NCI-H460 (cell line): ENCODE results near the gene OTOF. TPM values are rescaled to one million over a fixed set of nuclear protein-coding genes. Genes with fewer than 3 reads are reported as not detected.

Experiments used
- DNase-seq: peaks from one replicate; pipeline ENCODE4 v3.0.0-alpha.2; 2016; ENCODE audit warnings: low read depth; ENCODE audit errors: extremely low read depth
- polyA plus RNA-seq: library from polyadenylated mRNA; depleted of rRNA; stranded (reverse); fragments of >200 nt; gene quantifications from 2 replicates; pipeline ENCODE4 v1.2.3, GENCODE V29; 2014; cell fraction: nucleus; rRNA removed
- total RNA-seq: library from RNA; depleted of rRNA; stranded (reverse); fragments of >200 nt; shearing (Covaris generic); gene quantifications from 2 replicates; pipeline ENCODE4 v1.2.3, GENCODE V29; 2014; rRNA removed

OTOF gene
- total RNA-seq = not detected in 2 replicates
- 0.26 and 0.47 TPM in 2 replicates for polyA plus RNA-seq

GRCh38 chr2:26477911-26478253, at the start of gene OTOF:
OTOF (minus strand) TSS chr2:26478124.
- no peak for DNase-seq

GRCh38 chr2:26526589-26526988, 48.7 kb upstream of the OTOF start:
- no peak for DNase-seq

- no peak for DNase-seq
Measured at GRCh38 chr2:26526105-26526504, 48.2 kb upstream of the OTOF start.

GRCh38 chr2:26523750-26524149, 45.8 kb upstream of the OTOF start:
- DNase-seq = no peak

- no peak for DNase-seq
Measured at GRCh38 chr2:26522751-26523171, 44.8 kb upstream of the OTOF start.

GRCh38 chr2:26522325-26522724, 44.4 kb upstream of the OTOF start:
- DNase-seq = no peak

- no peak for DNase-seq
Measured at GRCh38 chr2:26521913-26522180, 43.9 kb upstream of the OTOF start.

- DNase-seq = peak; percentile 28
Measured at GRCh38 chr2:26521054-26521912, 43.4 kb upstream of the OTOF start.

GRCh38 chr2:26520148-26520449, 42.2 kb upstream of the OTOF start:
- no peak for DNase-seq

- no peak for DNase-seq
Measured at GRCh38 chr2:26519396-26520147, 41.6 kb upstream of the OTOF start.

GRCh38 chr2:26516781-26517180, 38.9 kb upstream of the OTOF start:
- DNase-seq = no peak

- DNase-seq = no peak
Measured at GRCh38 chr2:26516246-26516645, 38.3 kb upstream of the OTOF start.

- DNase-seq = no peak
Measured at GRCh38 chr2:26515771-26516170, 37.8 kb upstream of the OTOF start.

GRCh38 chr2:26514045-26514444, 36.1 kb upstream of the OTOF start:
- DNase-seq = no peak

GRCh38 chr2:26513261-26513660, 35.3 kb upstream of the OTOF start:
- no peak for DNase-seq

- no peak for DNase-seq
Measured at GRCh38 chr2:26511466-26511865, 33.5 kb upstream of the OTOF start.

GRCh38 chr2:26510344-26510973, 32.5 kb upstream of the OTOF start:
- DNase-seq = no peak

GRCh38 chr2:26509141-26509540, 31.2 kb upstream of the OTOF start:
- no peak for DNase-seq

GRCh38 chr2:26507932-26508331, 30.0 kb upstream of the OTOF start:
- DNase-seq = no peak

- no peak for DNase-seq
Measured at GRCh38 chr2:26507088-26507487, 29.2 kb upstream of the OTOF start.

- DNase-seq = no peak
Measured at GRCh38 chr2:26506279-26506678, 28.4 kb upstream of the OTOF start.

- no peak for DNase-seq
Measured at GRCh38 chr2:26504002-26504401, 26.1 kb upstream of the OTOF start.
